Osteocyte (in vitro differentiated cells): ENCODE data around the gene PRKN. TPM values are rescaled to one million over a fixed set of nuclear protein-coding genes. Genes with fewer than 3 reads are reported as not detected.

Experiments used
- DNase-seq: peaks from one replicate; pipeline ENCODE4 v3.0.0; 2021; ENCODE audit warnings: mixed read lengths; ENCODE audit not compliant: unreplicated experiment; ENCODE audit errors: extremely low spot score
- H3K27ac Mint-ChIP-seq: one replicate; pipeline ENCODE4 v1.8.0; 2021; ENCODE audit warnings: mild to moderate bottlenecking, mixed read lengths; ENCODE audit not compliant: unreplicated experiment
- H3K27me3 Mint-ChIP-seq: one replicate; pipeline ENCODE4 v1.8.0; 2021; ENCODE audit warnings: mixed read lengths; ENCODE audit not compliant: unreplicated experiment
- H3K36me3 Mint-ChIP-seq: one replicate; pipeline ENCODE4 v1.8.0; 2021; ENCODE audit warnings: mixed read lengths; ENCODE audit not compliant: unreplicated experiment
- H3K4me1 Mint-ChIP-seq: one replicate; pipeline ENCODE4 v1.8.0; 2021; ENCODE audit warnings: mixed read lengths; ENCODE audit not compliant: unreplicated experiment
- H3K4me3 Mint-ChIP-seq: one replicate; pipeline ENCODE4 v1.8.0; 2021; ENCODE audit warnings: mild to moderate bottlenecking, moderate library complexity, mixed read lengths; ENCODE audit not compliant: unreplicated experiment
- H3K9me3 Mint-ChIP-seq: one replicate; pipeline ENCODE4 v1.8.0; 2021; ENCODE audit warnings: mixed read lengths; ENCODE audit not compliant: unreplicated experiment
- total RNA-seq: library from RNA; stranded (reverse); gene quantifications from 2 replicates; pipeline ENCODE4 v1.2.1, GENCODE V29; 2021
- TF ChIP-seq, protein P1 (sequence below): fragments of 200-600 bp; sonication (generic); IDR thresholded peaks from 2 replicates; pipeline ENCODE4 v1.5.0; 2021; ENCODE audit warnings: antibody characterized with exemption, mild to moderate bottlenecking, moderate library complexity

The PRKN gene
- total RNA-seq, 1 donor from 2014 or later, result 13.4 TPM

GRCh38 chr6:162770136-162770535, 42.6 kb upstream of the PRKN start:
- no peak for DNase-seq
- Mint-ChIP-seq H3K27ac (no peak overlapping the region), H3K36me3 (peaks cover 2% of the 10 kb centered on the region), H3K27me3 (peaks cover 9% of the 10 kb centered on the region), H3K9me3 (peaks cover 4% of the 10 kb centered on the region), H3K4me1 (no peaks in the 10 kb centered on the region), H3K4me3 (no peak overlapping the region)
- TF ChIP-seq, protein P1, sequence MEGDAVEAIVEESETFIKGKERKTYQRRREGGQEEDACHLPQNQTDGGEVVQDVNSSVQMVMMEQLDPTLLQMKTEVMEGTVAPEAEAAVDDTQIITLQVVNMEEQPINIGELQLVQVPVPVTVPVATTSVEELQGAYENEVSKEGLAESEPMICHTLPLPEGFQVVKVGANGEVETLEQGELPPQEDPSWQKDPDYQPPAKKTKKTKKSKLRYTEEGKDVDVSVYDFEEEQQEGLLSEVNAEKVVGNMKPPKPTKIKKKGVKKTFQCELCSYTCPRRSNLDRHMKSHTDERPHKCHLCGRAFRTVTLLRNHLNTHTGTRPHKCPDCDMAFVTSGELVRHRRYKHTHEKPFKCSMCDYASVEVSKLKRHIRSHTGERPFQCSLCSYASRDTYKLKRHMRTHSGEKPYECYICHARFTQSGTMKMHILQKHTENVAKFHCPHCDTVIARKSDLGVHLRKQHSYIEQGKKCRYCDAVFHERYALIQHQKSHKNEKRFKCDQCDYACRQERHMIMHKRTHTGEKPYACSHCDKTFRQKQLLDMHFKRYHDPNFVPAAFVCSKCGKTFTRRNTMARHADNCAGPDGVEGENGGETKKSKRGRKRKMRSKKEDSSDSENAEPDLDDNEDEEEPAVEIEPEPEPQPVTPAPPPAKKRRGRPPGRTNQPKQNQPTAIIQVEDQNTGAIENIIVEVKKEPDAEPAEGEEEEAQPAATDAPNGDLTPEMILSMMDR, result no peak

- TF ChIP-seq, protein P1, result no peak
- H3K36me3 Mint-ChIP-seq, result no peaks in the 10 kb centered on the region
- peaks cover 6% of the 10 kb centered on the region for H3K9me3 Mint-ChIP-seq
- no peak overlapping the region for H3K27ac Mint-ChIP-seq
- no peak for DNase-seq
- H3K4me3 Mint-ChIP-seq, result no peak overlapping the region
- H3K27me3 Mint-ChIP-seq, result no peaks in the 10 kb centered on the region
- no peaks in the 10 kb centered on the region for H3K4me1 Mint-ChIP-seq
Observed at GRCh38 chr6:162753775-162754174, 26.2 kb upstream of the PRKN start.

DNA sequence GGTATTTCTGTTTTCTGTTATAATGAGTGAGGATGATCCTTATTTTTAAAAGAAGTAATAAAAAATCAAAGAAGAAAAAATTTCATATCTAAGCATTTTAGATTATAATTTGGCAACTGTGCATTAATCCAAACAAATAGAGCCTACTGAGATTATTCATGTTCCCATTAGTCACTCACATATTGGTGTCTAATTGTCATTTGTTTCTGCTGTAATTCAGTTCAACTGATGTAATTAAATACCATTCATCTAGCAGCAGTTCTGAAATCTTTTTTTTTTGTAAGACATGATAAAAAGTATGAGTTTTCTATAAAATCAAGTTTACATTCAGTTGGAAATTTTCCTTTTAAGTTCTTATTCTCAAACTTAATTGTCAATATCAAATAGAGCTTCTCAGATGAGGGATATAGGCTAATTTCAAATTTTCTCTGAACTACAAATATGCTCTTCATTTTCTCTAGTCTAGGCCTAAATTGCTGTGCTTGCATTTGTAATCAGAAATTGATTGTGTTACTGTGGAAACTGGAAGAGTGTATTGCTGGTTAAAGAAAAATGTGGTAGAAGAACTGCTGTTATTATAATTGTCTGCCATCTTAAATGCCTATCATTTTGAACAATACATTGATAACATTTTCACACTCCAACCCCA, 23.8 kb upstream of the PRKN start:
- Mint-ChIP-seq H3K27me3 (no peaks in the 10 kb centered on the region), H3K9me3 (peaks cover 2% of the 10 kb centered on the region), H3K36me3 (no peaks in the 10 kb centered on the region), H3K4me1 (no peaks in the 10 kb centered on the region), H3K27ac (no peak overlapping the region), H3K4me3 (no peak overlapping the region)
- DNase-seq, result no peak
- TF ChIP-seq, protein P1, result no peak

GRCh38 chr6:162750776-162751175, 23.2 kb upstream of the PRKN start:
- no peaks in the 10 kb centered on the region for H3K4me1 Mint-ChIP-seq
- no peaks in the 10 kb centered on the region for H3K27me3 Mint-ChIP-seq
- H3K9me3 Mint-ChIP-seq, result no peaks in the 10 kb centered on the region
- DNase-seq, result no peak
- no peaks in the 10 kb centered on the region for H3K36me3 Mint-ChIP-seq
- H3K27ac Mint-ChIP-seq, result no peak overlapping the region
- TF ChIP-seq, protein P1, result no peak
- no peak overlapping the region for H3K4me3 Mint-ChIP-seq

DNA sequence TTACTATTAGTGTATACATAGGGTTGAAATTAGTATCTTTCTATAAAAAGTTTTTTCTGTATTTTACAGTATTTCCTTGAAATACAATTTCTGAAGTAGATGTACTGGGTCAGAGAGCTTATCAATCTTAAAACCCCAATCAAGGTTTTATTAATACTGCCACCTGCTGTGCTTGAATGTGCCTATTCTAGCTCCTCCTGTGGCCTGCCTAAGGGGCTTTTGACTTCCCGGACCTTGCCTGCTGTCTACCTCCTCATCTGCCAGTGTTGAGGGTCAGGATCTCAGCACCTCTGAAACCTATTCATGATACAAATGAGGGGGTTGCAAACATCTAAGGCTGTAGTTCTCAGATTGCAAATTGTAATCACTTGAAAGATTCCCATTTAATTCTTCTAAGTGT, 9.4 kb upstream of the PRKN start:
- TF ChIP-seq, protein P1, result no peak
- H3K27me3 Mint-ChIP-seq, result peaks cover 3% of the 10 kb centered on the region
- no peak overlapping the region for H3K4me3 Mint-ChIP-seq
- H3K9me3 Mint-ChIP-seq, result peaks cover 4% of the 10 kb centered on the region
- no peaks in the 10 kb centered on the region for H3K36me3 Mint-ChIP-seq
- H3K27ac Mint-ChIP-seq, result no peak overlapping the region
- DNase-seq, result no peak
- peaks cover 2% of the 10 kb centered on the region for H3K4me1 Mint-ChIP-seq
